ENCODE results near the gene FRMD5. TPM values are rescaled to one million over a fixed set of nuclear protein-coding genes. Genes with fewer than 3 reads are reported as not detected.

The FRMD5 gene
- polyA plus RNA-seq, 1 donor from 2014 or later, result 25.8 TPM

DNA sequence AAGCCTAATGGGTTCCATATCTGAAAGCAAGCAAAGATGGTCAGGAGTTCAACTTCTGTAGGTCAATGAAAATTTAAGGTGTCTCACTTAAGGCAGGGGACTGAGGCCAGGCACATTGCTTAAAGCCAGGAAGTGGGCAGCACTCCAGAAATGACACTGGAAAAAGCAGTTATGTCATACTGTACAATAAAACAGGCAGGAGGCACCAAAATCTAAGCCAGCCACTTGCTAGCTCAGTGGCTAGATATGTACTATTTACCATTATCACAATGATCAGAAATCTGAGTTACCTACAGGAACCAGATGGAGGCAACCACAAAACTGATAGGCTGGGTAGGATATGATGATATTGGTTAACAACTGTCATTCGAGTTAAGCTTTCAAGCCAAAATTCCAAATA lies 57.3 kb downstream of the FRMD5 start:
- no peak for TF ChIP-seq TAF1 (IDR thresholded peaks at IDR 0.05; ENCODE audit: low read depth)
- TF ChIP-seq, protein P1, sequence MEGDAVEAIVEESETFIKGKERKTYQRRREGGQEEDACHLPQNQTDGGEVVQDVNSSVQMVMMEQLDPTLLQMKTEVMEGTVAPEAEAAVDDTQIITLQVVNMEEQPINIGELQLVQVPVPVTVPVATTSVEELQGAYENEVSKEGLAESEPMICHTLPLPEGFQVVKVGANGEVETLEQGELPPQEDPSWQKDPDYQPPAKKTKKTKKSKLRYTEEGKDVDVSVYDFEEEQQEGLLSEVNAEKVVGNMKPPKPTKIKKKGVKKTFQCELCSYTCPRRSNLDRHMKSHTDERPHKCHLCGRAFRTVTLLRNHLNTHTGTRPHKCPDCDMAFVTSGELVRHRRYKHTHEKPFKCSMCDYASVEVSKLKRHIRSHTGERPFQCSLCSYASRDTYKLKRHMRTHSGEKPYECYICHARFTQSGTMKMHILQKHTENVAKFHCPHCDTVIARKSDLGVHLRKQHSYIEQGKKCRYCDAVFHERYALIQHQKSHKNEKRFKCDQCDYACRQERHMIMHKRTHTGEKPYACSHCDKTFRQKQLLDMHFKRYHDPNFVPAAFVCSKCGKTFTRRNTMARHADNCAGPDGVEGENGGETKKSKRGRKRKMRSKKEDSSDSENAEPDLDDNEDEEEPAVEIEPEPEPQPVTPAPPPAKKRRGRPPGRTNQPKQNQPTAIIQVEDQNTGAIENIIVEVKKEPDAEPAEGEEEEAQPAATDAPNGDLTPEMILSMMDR (IDR thresholded peaks at IDR 0.05; ENCODE audit: poor library complexity, severe bottlenecking), result no peak
- TF ChIP-seq, protein P2, sequence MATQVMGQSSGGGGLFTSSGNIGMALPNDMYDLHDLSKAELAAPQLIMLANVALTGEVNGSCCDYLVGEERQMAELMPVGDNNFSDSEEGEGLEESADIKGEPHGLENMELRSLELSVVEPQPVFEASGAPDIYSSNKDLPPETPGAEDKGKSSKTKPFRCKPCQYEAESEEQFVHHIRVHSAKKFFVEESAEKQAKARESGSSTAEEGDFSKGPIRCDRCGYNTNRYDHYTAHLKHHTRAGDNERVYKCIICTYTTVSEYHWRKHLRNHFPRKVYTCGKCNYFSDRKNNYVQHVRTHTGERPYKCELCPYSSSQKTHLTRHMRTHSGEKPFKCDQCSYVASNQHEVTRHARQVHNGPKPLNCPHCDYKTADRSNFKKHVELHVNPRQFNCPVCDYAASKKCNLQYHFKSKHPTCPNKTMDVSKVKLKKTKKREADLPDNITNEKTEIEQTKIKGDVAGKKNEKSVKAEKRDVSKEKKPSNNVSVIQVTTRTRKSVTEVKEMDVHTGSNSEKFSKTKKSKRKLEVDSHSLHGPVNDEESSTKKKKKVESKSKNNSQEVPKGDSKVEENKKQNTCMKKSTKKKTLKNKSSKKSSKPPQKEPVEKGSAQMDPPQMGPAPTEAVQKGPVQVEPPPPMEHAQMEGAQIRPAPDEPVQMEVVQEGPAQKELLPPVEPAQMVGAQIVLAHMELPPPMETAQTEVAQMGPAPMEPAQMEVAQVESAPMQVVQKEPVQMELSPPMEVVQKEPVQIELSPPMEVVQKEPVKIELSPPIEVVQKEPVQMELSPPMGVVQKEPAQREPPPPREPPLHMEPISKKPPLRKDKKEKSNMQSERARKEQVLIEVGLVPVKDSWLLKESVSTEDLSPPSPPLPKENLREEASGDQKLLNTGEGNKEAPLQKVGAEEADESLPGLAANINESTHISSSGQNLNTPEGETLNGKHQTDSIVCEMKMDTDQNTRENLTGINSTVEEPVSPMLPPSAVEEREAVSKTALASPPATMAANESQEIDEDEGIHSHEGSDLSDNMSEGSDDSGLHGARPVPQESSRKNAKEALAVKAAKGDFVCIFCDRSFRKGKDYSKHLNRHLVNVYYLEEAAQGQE (IDR thresholded peaks at IDR 0.05; ENCODE audit: borderline replicate concordance), result no peak
- TF ChIP-seq SMC3 (conservative IDR thresholded peaks at IDR 0.05; ENCODE audit: poor library complexity), result no peak

DNA sequence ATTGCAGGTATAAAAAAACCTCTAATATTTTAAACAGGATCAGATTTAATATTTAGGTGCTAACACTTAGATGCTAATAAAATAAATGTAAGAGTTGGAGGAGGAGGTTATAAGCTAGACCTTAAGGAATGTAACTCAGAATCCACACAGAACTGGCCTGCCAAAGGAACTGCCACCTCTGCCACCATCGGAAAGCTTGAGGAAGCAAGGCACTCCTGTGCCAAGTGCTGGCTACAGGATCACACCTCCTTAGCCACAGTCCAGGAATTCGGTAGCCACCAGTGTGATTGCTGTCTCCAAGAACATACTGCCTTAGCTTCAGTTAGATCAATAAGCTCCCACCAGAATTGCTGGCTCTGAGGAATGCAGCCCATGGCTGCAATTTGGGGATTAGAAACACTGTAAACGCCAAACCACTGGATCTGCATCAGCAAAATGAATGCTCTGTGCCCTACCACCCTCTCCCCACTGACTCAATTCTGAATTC lies 58.0 kb downstream of the FRMD5 start:
- TF ChIP-seq, protein P1 (IDR thresholded peaks at IDR 0.05; ENCODE audit: poor library complexity, severe bottlenecking), result no peak
- TF ChIP-seq, protein P2 (IDR thresholded peaks at IDR 0.05; ENCODE audit: borderline replicate concordance), result no peak
- TF ChIP-seq TAF1 (IDR thresholded peaks at IDR 0.05; ENCODE audit: low read depth) (no peak), SMC3 (conservative IDR thresholded peaks at IDR 0.05; ENCODE audit: poor library complexity) (no peak), EZH2 (IDR thresholded peaks at IDR 0.05; ENCODE audit: borderline replicate concordance, insufficient read depth, low read length, poor library complexity, severe bottlenecking) (no peak), POLR2AphosphoS5 (IDR thresholded peaks at IDR 0.05) (no peak)
- H3K9me2 ChIP-seq (ENCODE audit: insufficient read depth, low read length), result no peaks in the 10 kb centered on the region
- H3K36me3 ChIP-seq (ENCODE audit: insufficient read depth, low read length), result no peaks in the 10 kb centered on the region
- H3K4me3 ChIP-seq (ENCODE audit: low read length), result no peak overlapping the region
- H2AFZ ChIP-seq (ENCODE audit: low read depth, low read length), result no peak overlapping the region
- peaks cover 6% of the 10 kb centered on the region for H3K79me2 ChIP-seq (replicated peaks; ENCODE audit: insufficient read depth, low read length)
- no peaks in the 10 kb centered on the region for H3F3A ChIP-seq (ENCODE audit: insufficient read depth, low read length, poor library complexity, severe bottlenecking)
- H3K9ac ChIP-seq (ENCODE audit: low read length), result no peak overlapping the region
- no peak overlapping the region for H3K27ac ChIP-seq (ENCODE audit: low read length)
- no peak overlapping the region for H3K4me2 ChIP-seq (ENCODE audit: low read length)
- H3K9me3 ChIP-seq (ENCODE audit: low read length), result no peaks in the 10 kb centered on the region
- H4K20me1 ChIP-seq (ENCODE audit: insufficient read depth), result no peaks in the 10 kb centered on the region
- no peaks in the 10 kb centered on the region for H3K27me3 ChIP-seq (ENCODE audit: insufficient read depth, low read depth, low read length)

More for the DNA sequence above, 57.3 kb downstream of the FRMD5 start:
- H2AFZ ChIP-seq (ENCODE audit: low read depth, low read length), result no peak overlapping the region
- no peaks in the 10 kb centered on the region for H4K20me1 ChIP-seq (ENCODE audit: insufficient read depth)
- H3K36me3 ChIP-seq (ENCODE audit: insufficient read depth, low read length), result no peaks in the 10 kb centered on the region
- no peak overlapping the region for H3K4me3 ChIP-seq (ENCODE audit: low read length)
- no peaks in the 10 kb centered on the region for H3K9me3 ChIP-seq (ENCODE audit: low read length)
- H3K27me3 ChIP-seq (ENCODE audit: insufficient read depth, low read depth, low read length), result no peaks in the 10 kb centered on the region
- H3K79me2 ChIP-seq (replicated peaks; ENCODE audit: insufficient read depth, low read length), result peaks cover 6% of the 10 kb centered on the region
- H3K27ac ChIP-seq (ENCODE audit: low read length), result no peak overlapping the region
- no peaks in the 10 kb centered on the region for H3F3A ChIP-seq (ENCODE audit: insufficient read depth, low read length, poor library complexity, severe bottlenecking)
- H3K9ac ChIP-seq (ENCODE audit: low read length), result no peak overlapping the region
- no peak overlapping the region for H3K4me2 ChIP-seq (ENCODE audit: low read length)
- H3K9me2 ChIP-seq (ENCODE audit: insufficient read depth, low read length), result no peaks in the 10 kb centered on the region

Data from neural cell (in vitro differentiated cells).